Measurements from ENCODE around the gene TMUB1. TPM values are rescaled to one million over a fixed set of nuclear protein-coding genes. Genes with fewer than 3 reads are reported as not detected.

TMUB1 gene
- total and polyA plus RNA-seq, 9 of the 15 experiments (the other 6 are each of a cell fraction or from before 2014, with no cell fraction given), result 0.14 to 241 (median 74.1) TPM

DNA sequence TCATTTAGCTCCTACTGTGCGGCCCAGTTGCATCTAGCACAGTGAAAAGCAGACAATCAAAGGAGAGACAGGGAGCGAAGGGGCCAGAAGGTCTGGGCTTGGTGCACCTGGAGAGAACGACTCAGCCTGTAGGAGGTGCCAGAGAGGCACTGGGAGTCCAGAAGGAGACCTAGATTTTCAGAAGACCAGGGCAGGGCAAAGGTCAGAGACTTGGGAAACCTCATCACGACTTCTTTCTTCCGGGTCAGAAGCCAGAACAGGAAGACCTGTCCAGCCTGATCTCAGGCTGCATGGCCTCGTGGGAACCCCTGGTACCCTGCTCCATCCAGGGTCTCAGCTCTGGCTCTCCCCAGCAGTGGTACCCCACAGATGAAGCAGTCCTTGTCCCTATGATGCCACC, 8.1 kb upstream of the TMUB1 start (continued):
- TF ChIP-seq ZNF274 (IDR thresholded peaks at IDR 0.05; ENCODE audit: borderline replicate concordance, low read depth, low read length) (no peak), PATZ1 (CRISPR knock-in tag; IDR thresholded peaks at IDR 0.05; ENCODE audit: borderline replicate concordance) (no peak), RFX7 (CRISPR knock-in tag; IDR thresholded peaks at IDR 0.05) (no peak), C11orf30 (IDR thresholded peaks at IDR 0.05; ENCODE audit: low read depth) (no peak), RBM25 (IDR thresholded peaks at IDR 0.05; ENCODE audit: low read depth, low read length, severe bottlenecking) (no peak), ZNF75A (CRISPR knock-in tag; IDR thresholded peaks at IDR 0.05) (no peak), SRSF3 (IDR thresholded peaks at IDR 0.05; ENCODE audit: insufficient read depth, low read length) (no peak), NR4A1 (CRISPR knock-in tag; IDR thresholded peaks at IDR 0.05) (no peak), NR4A1 (tag; IDR thresholded peaks at IDR 0.05) (no peak), CBFA2T3 (IDR thresholded peaks at IDR 0.05) (peak; percentile 28; the same call in 1 of the 2 replicates), GTF3C2 (IDR thresholded peaks at IDR 0.05; ENCODE audit: borderline replicate concordance, extremely low read depth, insufficient read length) (no peak), KAT2B (IDR thresholded peaks at IDR 0.05; ENCODE audit: low read depth, low read length) (no peak), VEZF1 (CRISPR knock-in tag; IDR thresholded peaks at IDR 0.05) (no peak), TAL1 (IDR thresholded peaks at IDR 0.05) (peak; percentile 12; the same call in 1 of the 2 replicates), FUS (optimal IDR thresholded peaks at IDR 0.05; ENCODE audit: low read depth, low read length) (no peak), TARDBP (IDR thresholded peaks at IDR 0.05) (no peak), RBFOX2 (IDR thresholded peaks at IDR 0.05; ENCODE audit: low read depth, low read length) (no peak), ZNF212 (CRISPR knock-in tag; IDR thresholded peaks at IDR 0.05) (no peak), NR2C1 (IDR thresholded peaks at IDR 0.05) (peak; percentile 92), NR2C1 (tag; IDR thresholded peaks at IDR 0.05) (peak; percentile 96), MCM7 (IDR thresholded peaks at IDR 0.05) (no peak), HDAC8 (tag; IDR thresholded peaks at IDR 0.05) (no peak)
- TF ChIP-seq, protein P1, sequence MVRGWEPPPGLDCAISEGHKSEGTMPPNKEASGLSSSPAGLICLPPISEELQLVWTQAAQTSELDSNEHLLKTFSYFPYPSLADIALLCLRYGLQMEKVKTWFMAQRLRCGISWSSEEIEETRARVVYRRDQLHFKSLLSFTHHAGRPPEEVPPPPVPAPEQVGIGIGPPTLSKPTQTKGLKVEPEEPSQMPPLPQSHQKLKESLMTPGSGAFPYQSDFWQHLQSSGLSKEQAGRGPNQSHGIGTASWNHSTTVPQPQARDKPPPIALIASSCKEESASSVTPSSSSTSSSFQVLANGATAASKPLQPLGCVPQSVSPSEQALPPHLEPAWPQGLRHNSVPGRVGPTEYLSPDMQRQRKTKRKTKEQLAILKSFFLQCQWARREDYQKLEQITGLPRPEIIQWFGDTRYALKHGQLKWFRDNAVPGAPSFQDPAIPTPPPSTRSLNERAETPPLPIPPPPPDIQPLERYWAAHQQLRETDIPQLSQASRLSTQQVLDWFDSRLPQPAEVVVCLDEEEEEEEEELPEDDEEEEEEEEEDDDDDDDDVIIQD (CRISPR knock-in tag; IDR thresholded peaks at IDR 0.05), result no peak

Data from K562 (cell line).